B cell (primary cell): ENCODE data around the gene LIPC. TPM values are rescaled to one million over a fixed set of nuclear protein-coding genes. Genes with fewer than 3 reads are reported as not detected.

Experiments
- ATAC-seq: fragments of 200-7000 bp; cut with Tn5 transposase; one replicate; pipeline ENCODE4 v1.10.0; 2021; ENCODE audit warnings: low read depth, mild to moderate bottlenecking, moderate number of reproducible peaks, moderate library complexity
- CTCF ChIA-PET: fragments of 350-600 bp; sonication (Branson Sonifier 250); formaldehyde crosslinking; loops from one replicate; lab custom pipeline; 2021; ENCODE audit warnings: antibody characterized with exemption, inconsistent platforms; lab: Charles Lee
- POLR2A ChIA-PET: fragments of 350-600 bp; sonication (Branson Sonifier 250); formaldehyde crosslinking; loops from one replicate; lab custom pipeline; 2021; ENCODE audit warnings: antibody characterized with exemption; lab: Charles Lee
- DNase-seq: peaks from one replicate; pipeline ENCODE4 v3.0.0; 2013
- H2AFZ ChIP-seq: 2 replicates; pipeline ENCODE4 v1.6.1; 2012; ENCODE audit warnings: mild to moderate bottlenecking, low read depth, low read length; ENCODE audit not compliant: insufficient read depth, poor library complexity, severe bottlenecking
- H3K27ac ChIP-seq, 2 donors: 1 replicate in 1 of 2; 2 replicates in 1 of 2; pipeline ENCODE4 v1.5.1; 2012 to 2013; ENCODE audit warnings: low read length in 2 of 2, mild to moderate bottlenecking in 2 of 2, moderate library complexity in 1 of 2
- H3K27me3 ChIP-seq, 4 experiments: fragments of 200-600 bp in 1 of 4; sonication (generic) in 1 of 4; replicated peaks in 1 of 4; 1 replicate in 2 of 4; 2 replicates in 2 of 4; pipeline versions ENCODE4 v1.6.1 to v1.7.0; 2013 to 2016; ENCODE audit warnings: low read length in 3 of 4, mild to moderate bottlenecking in 2 of 4, mixed read lengths in 1 of 4, moderate library complexity in 1 of 4; ENCODE audit not compliant: insufficient read depth in 4 of 4, control insufficient read depth in 3 of 4; ENCODE audit errors: control extremely low read depth in 1 of 4
- H3K36me3 ChIP-seq, 2 experiments: replicated peaks in 1 of 2; 1 replicate in 1 of 2; 2 replicates in 1 of 2; pipeline versions ENCODE4 v1.6.1 to v1.7.1; 2013; ENCODE audit warnings: low read length in 1 of 2; ENCODE audit not compliant: insufficient read depth in 2 of 2, control insufficient read depth in 1 of 2; ENCODE audit errors: control extremely low read depth in 1 of 2, extremely low read depth in 1 of 2
- H3K4me1 ChIP-seq, 2 donors: fragments of 200-600 bp in 1 of 2; sonication (generic) in 1 of 2; 1 replicate in 1 of 2; 2 replicates in 1 of 2; pipeline versions ENCODE4 v1.5.1 to v1.6.1; 2013 to 2017; ENCODE audit warnings: low read length in 2 of 2; ENCODE audit not compliant: control insufficient read depth in 2 of 2, insufficient read depth in 2 of 2
- H3K4me2 ChIP-seq: replicated peaks from 2 replicates; pipeline ENCODE3; 2012; ENCODE audit warnings: mild to moderate bottlenecking, low read depth, low read length; ENCODE audit not compliant: poor library complexity, severe bottlenecking
- H3K4me3 ChIP-seq, 5 experiments: fragments of 200-600 bp in 1 of 5; sonication (generic) in 1 of 5; 1 replicate in 3 of 5; 2 replicates in 2 of 5; pipeline versions ENCODE4 v1.5.1 to v1.7.0; 2011 to 2016; ENCODE audit warnings: low read length in 4 of 5, mild to moderate bottlenecking in 4 of 5, low read depth in 2 of 5, control low read depth in 1 of 5, moderate library complexity in 1 of 5; ENCODE audit not compliant: insufficient read depth in 1 of 5; ENCODE audit errors: control extremely low read depth in 1 of 5, extremely low read depth in 1 of 5
- H3K79me2 ChIP-seq: fragments of 200-600 bp; sonication (generic); one replicate; pipeline ENCODE4 v1.6.0; 2016; ENCODE audit warnings: low read length; ENCODE audit not compliant: control insufficient read depth, insufficient read depth
- H3K9ac ChIP-seq: fragments of 200-600 bp; sonication (generic); 2 replicates; pipeline ENCODE4 v1.6.1; 2017; ENCODE audit warnings: mild to moderate bottlenecking, low read length, moderate library complexity
- H3K9me3 ChIP-seq, 3 donors: one replicate each; pipeline versions ENCODE4 v1.6.1 to v1.7.1; 2013; ENCODE audit warnings: low read length in 2 of 3; ENCODE audit not compliant: control insufficient read depth in 2 of 3, insufficient read depth in 1 of 3; ENCODE audit errors: control extremely low read depth in 1 of 3
- H4K20me1 ChIP-seq: 2 replicates; pipeline ENCODE4 v1.6.0; 2012; ENCODE audit warnings: mild to moderate bottlenecking, low read length; ENCODE audit not compliant: insufficient read depth, control insufficient read depth, poor library complexity, severe bottlenecking
- H3K27ac Mint-ChIP-seq: one replicate; pipeline ENCODE4 v1.8.0; 2021; ENCODE audit warnings: mixed read lengths
- H3K27me3 Mint-ChIP-seq: one replicate; pipeline ENCODE4 v1.8.0; 2021; ENCODE audit warnings: mixed read lengths
- H3K4me1 Mint-ChIP-seq: one replicate; pipeline ENCODE4 v1.8.0; 2021; ENCODE audit warnings: mixed read lengths
- H3K4me3 Mint-ChIP-seq: one replicate; pipeline ENCODE4 v1.8.0; 2021; ENCODE audit warnings: mixed read lengths
- H3K9me3 Mint-ChIP-seq: one replicate; pipeline ENCODE4 v1.8.0; 2022; ENCODE audit warnings: mixed read lengths; ENCODE audit not compliant: insufficient read depth
- EZH2 ChIP-seq: IDR thresholded peaks from 2 replicates; pipeline ENCODE4 v1.6.1; 2012; ENCODE audit warnings: borderline replicate concordance, low read depth, mild to moderate bottlenecking, moderate library complexity, low read length; ENCODE audit not compliant: insufficient read depth, poor library complexity, severe bottlenecking
- WGBS: methylation state at CpG from one replicate; pipeline ENCODE4 v1.1.5; 2013; ENCODE audit warnings: missing lambda C conversion rate; ENCODE audit not compliant: insufficient coverage; 5-methylcytosine and 5-hydroxymethylcytosine counted together
- intact Hi-C: fragments of 100-400 bp; cut with micrococcal nuclease; formaldehyde crosslinking; loops from one replicate; pipeline ENCODE4 v1.10.0; 2022
- polyA plus RNA-seq: library from polyadenylated mRNA; depleted of rRNA; stranded (reverse); fragments of >200 nt; gene quantifications from 2 replicates; pipeline ENCODE4 v1.2.3, GENCODE V29; 2012
- total RNA-seq, 2 donors: library from RNA; stranded (reverse); fragments of 120-200 nt in 1 of 2; gene quantifications; 1 replicate in 1 of 2; 2 replicates in 1 of 2; pipeline versions ENCODE4 v1.2.3 to v1.2.4, GENCODE V29; 2013 to 2022
- TF ChIP-seq, protein P1 (sequence below): fragments of 200-600 bp; IDR thresholded peaks from one replicate; pipeline ENCODE4 v1.8.0; 2022; ENCODE audit warnings: antibody characterized with exemption, mild to moderate bottlenecking

The LIPC gene
- total and polyA plus RNA-seq, 2 donors (not counting 1 experiment from before 2014, with no cell fraction given), result not detected

DNA sequence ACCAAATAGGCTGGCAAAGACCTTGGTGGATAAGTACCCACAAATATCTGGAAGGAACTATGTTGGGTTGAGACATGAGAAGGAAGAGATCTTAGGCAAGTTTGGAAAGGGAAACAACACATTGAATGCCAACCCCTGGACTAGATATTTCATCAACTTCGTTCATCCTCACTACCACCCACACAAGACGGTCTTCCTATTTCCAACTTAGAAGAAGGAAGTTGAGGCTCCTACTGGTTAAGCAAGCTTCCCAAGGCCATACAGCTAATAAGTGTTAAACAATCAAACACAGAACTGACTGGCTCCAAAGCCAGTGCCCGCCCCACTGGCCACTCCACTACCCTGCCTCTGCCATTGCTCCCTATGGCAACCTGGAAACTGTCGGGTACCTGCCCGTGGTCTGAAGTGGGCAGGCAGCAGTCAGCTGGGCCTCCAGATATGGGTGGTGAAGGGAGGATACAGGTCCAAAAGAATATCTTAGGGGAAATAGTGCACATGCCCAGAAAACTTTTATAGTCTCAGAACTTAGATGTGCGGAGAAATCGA, 94.9 kb downstream of the LIPC start:
- H3K27ac ChIP-seq, result no peak overlapping the region
- H3K9me3 Mint-ChIP-seq, result no peaks in the 10 kb centered on the region
- CTCF ChIA-PET, result no interaction called here
- H2AFZ ChIP-seq, result no peak overlapping the region
- H3K4me1 Mint-ChIP-seq, result peaks cover 7% of the 10 kb centered on the region
- no peak overlapping the region for H3K4me3 Mint-ChIP-seq
- peaks cover 0 to 2% (median 0%) of the 10 kb centered on the region in 4 experiments for H3K27me3 ChIP-seq
- no peak overlapping the region for H3K27ac Mint-ChIP-seq
- DNase-seq, result no peak
- POLR2A ChIA-PET, result no interaction called here
- H3K9me3 ChIP-seq, result no peaks in the 10 kb centered on the region
- no peak for ATAC-seq
- 96% methylated on average over 6 of the region's 7 CpGs for WGBS
- intact Hi-C loops, result no loop called here
- no peak overlapping the region for H3K9ac ChIP-seq
- H3K4me1 ChIP-seq, result peaks cover 2% of the 10 kb centered on the region in 2 donors
- H4K20me1 ChIP-seq, result no peaks in the 10 kb centered on the region
- no peaks in the 10 kb centered on the region for H3K79me2 ChIP-seq
- no peak overlapping the region for H3K4me2 ChIP-seq
- no peak for TF ChIP-seq EZH2
- TF ChIP-seq, protein P1, sequence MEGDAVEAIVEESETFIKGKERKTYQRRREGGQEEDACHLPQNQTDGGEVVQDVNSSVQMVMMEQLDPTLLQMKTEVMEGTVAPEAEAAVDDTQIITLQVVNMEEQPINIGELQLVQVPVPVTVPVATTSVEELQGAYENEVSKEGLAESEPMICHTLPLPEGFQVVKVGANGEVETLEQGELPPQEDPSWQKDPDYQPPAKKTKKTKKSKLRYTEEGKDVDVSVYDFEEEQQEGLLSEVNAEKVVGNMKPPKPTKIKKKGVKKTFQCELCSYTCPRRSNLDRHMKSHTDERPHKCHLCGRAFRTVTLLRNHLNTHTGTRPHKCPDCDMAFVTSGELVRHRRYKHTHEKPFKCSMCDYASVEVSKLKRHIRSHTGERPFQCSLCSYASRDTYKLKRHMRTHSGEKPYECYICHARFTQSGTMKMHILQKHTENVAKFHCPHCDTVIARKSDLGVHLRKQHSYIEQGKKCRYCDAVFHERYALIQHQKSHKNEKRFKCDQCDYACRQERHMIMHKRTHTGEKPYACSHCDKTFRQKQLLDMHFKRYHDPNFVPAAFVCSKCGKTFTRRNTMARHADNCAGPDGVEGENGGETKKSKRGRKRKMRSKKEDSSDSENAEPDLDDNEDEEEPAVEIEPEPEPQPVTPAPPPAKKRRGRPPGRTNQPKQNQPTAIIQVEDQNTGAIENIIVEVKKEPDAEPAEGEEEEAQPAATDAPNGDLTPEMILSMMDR, result no peak
- peaks cover 15% of the 10 kb centered on the region for H3K27me3 Mint-ChIP-seq
- H3K36me3 ChIP-seq, result no peaks in the 10 kb centered on the region
- H3K4me3 ChIP-seq, result no peak overlapping the region

DNA sequence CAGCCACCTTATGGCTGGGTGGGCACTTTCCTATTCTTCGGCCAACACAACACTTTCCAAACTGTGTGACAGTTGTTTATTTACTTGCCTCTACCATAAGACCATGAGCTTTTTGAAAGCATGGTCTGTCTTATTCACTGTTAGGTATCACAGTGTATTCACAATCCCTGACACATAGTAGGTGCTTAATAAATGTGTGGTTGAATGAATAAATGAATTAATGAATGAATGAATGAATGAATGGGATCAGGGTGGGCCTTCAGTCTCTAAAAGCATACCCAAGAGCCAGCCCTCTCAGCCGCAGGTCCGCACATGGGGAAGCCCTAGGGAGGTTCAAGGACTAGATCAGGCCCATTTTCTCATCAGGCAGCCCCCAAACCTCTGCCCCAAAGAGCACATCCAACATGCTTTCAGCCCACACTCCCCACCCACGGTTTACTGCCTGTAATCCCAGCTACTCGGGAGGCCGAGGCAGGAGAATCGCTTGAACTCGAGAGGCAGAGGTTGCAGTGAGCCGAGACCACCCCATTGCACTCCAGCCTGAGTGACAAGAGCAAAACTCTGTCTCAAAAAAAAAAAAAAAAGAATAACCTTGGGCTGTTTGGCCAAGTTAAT, 95.9 kb downstream of the LIPC start:
- CTCF ChIA-PET, result no interaction called here
- Histone ChIP-seq H3K27ac (no peak overlapping the region), H3K9ac (no peak overlapping the region), H3K4me2 (no peak overlapping the region), H2AFZ (no peak overlapping the region), H3K79me2 (no peaks in the 10 kb centered on the region), H3K9me3 (no peaks in the 10 kb centered on the region), H3K27me3 (peaks cover 0 to 2% (median 0%) of the 10 kb centered on the region in 4 experiments), H3K4me1 (no peaks in the 10 kb centered on the region), H3K4me3 (no peak overlapping the region), H4K20me1 (no peaks in the 10 kb centered on the region), H3K36me3 (no peaks in the 10 kb centered on the region)
- no peaks in the 10 kb centered on the region for H3K9me3 Mint-ChIP-seq
- H3K27me3 Mint-ChIP-seq, result peaks cover 14% of the 10 kb centered on the region
- H3K27ac Mint-ChIP-seq, result no peak overlapping the region
- DNase-seq (no peak), ATAC-seq (no peak)
- intact Hi-C loops, result no loop called here
- 95% methylated on average over 8 of the region's 9 CpGs for WGBS
- no peak overlapping the region for H3K4me3 Mint-ChIP-seq
- H3K4me1 Mint-ChIP-seq, result no peaks in the 10 kb centered on the region
- POLR2A ChIA-PET, result no interaction called here
- no peak for TF ChIP-seq EZH2
- TF ChIP-seq, protein P1, result no peak
